ENCODE measurements around the gene GLT8D1. TPM values are rescaled to one million over a fixed set of nuclear protein-coding genes. Genes with fewer than 3 reads are reported as not detected.

The GLT8D1 gene
- total RNA-seq, 4 donors from 2014 or later = 7.9 to 141 (median 48.9) TPM

DNA sequence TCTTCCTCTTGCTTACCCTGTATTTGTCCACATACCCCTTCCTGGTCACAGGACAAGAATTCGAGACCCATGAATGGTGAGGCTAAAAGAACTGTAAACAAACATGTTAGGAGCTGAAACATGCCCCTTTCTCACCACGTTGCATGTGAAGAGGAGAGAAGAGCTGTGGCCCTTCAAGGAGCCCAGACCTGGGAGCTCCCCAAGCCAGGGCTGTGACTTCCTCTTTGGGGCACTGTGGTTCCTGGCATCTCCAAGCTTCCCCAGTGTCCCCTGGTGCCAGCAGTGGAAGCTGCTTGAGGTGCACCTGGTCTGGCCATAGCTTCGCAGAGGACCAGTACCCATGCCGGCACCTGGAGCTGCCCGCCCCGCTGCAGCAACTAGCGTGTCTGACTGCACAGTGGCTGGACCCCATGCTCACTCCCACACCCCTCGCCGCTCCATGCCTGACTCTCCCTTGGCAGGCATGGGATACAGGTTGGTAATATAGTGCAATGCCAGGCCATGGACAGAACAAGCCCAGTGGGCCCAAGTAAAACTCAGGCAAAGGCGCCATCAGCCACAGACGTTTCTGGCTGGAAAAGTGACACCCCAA, 10.2 kb upstream of the GLT8D1 start:
- TF ChIP-seq POLR2A (IDR thresholded peaks at IDR 0.05) = no peak
- TF ChIP-seq, protein P1, sequence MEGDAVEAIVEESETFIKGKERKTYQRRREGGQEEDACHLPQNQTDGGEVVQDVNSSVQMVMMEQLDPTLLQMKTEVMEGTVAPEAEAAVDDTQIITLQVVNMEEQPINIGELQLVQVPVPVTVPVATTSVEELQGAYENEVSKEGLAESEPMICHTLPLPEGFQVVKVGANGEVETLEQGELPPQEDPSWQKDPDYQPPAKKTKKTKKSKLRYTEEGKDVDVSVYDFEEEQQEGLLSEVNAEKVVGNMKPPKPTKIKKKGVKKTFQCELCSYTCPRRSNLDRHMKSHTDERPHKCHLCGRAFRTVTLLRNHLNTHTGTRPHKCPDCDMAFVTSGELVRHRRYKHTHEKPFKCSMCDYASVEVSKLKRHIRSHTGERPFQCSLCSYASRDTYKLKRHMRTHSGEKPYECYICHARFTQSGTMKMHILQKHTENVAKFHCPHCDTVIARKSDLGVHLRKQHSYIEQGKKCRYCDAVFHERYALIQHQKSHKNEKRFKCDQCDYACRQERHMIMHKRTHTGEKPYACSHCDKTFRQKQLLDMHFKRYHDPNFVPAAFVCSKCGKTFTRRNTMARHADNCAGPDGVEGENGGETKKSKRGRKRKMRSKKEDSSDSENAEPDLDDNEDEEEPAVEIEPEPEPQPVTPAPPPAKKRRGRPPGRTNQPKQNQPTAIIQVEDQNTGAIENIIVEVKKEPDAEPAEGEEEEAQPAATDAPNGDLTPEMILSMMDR (IDR thresholded peaks at IDR 0.05) = no peak
- H3K9me3 ChIP-seq = no peaks in the 10 kb centered on the region
- no peak for DNase-seq
- H3K36me3 ChIP-seq = no peaks in the 10 kb centered on the region
- intact Hi-C loops (cut with DNase I; ENCODE audit: low total_unique reads) = no loop called here
- H3K27me3 ChIP-seq = no peaks in the 10 kb centered on the region
- H3K27ac ChIP-seq = no peak overlapping the region
- no peak overlapping the region for H3K4me3 ChIP-seq
- H3K4me1 ChIP-seq = no peaks in the 10 kb centered on the region

GRCh38 chr3:52714335-52715302, 9.0 kb upstream of the GLT8D1 start:
- Histone ChIP-seq H3K4me1 (no peaks in the 10 kb centered on the region), H3K27me3 (no peaks in the 10 kb centered on the region), H3K9me3 (no peaks in the 10 kb centered on the region), H3K36me3 (no peaks in the 10 kb centered on the region), H3K4me3 (no peak overlapping the region), H3K27ac (no peak overlapping the region)
- TF ChIP-seq, protein P1 (IDR thresholded peaks at IDR 0.05) = no peak
- no peak for TF ChIP-seq POLR2A (IDR thresholded peaks at IDR 0.05)
- DNase-seq = no peak
- intact Hi-C loops (cut with DNase I; ENCODE audit: low total_unique reads) = no loop called here

GRCh38 chr3:52712291-52713212, 7.0 kb upstream of the GLT8D1 start:
- no peak for DNase-seq

GRCh38 chr3:52710512-52710911, 4.9 kb upstream of the GLT8D1 start:
- Histone ChIP-seq H3K36me3 (no peaks in the 10 kb centered on the region), H3K9me3 (no peaks in the 10 kb centered on the region), H3K4me3 (no peak overlapping the region), H3K4me1 (peaks cover 7 to 16% of the 10 kb centered on the region in 2 donors), H3K27ac (no peak overlapping the region), H3K27me3 (no peaks in the 10 kb centered on the region)
- intact Hi-C loops (cut with DNase I; ENCODE audit: low total_unique reads) = no loop called here
- no peak for DNase-seq
- no peak for TF ChIP-seq POLR2A (IDR thresholded peaks at IDR 0.05)
- TF ChIP-seq, protein P1 (IDR thresholded peaks at IDR 0.05) = no peak

More at GRCh38 chr3:52712291-52713212, 7.0 kb upstream of the GLT8D1 start:
- H3K36me3 ChIP-seq = no peaks in the 10 kb centered on the region
- no peaks in the 10 kb centered on the region for H3K27me3 ChIP-seq
- no peak overlapping the region for H3K27ac ChIP-seq
- no peak overlapping the region for H3K4me3 ChIP-seq
- peaks cover under 1 to 7% of the 10 kb centered on the region in 2 donors for H3K4me1 ChIP-seq
- no peaks in the 10 kb centered on the region for H3K9me3 ChIP-seq
- no peak for TF ChIP-seq POLR2A (IDR thresholded peaks at IDR 0.05)
- TF ChIP-seq, protein P1 (IDR thresholded peaks at IDR 0.05) = no peak
- intact Hi-C loops (cut with DNase I; ENCODE audit: low total_unique reads) = no loop called here
